Uterine smooth muscle cell (primary cell): ENCODE data around the gene BAG3. TPM values are rescaled to one million over a fixed set of nuclear protein-coding genes. Genes with fewer than 3 reads are reported as not detected.

Experiments used
- total RNA-seq: library from RNA; depleted of rRNA; stranded (reverse); fragments of >200 nt; gene quantifications from 2 replicates; pipeline ENCODE4 v1.2.3, GENCODE V29; 2014

BAG3 gene
- total RNA-seq = 11.7 and 13.7 TPM in 2 replicates

DNA sequence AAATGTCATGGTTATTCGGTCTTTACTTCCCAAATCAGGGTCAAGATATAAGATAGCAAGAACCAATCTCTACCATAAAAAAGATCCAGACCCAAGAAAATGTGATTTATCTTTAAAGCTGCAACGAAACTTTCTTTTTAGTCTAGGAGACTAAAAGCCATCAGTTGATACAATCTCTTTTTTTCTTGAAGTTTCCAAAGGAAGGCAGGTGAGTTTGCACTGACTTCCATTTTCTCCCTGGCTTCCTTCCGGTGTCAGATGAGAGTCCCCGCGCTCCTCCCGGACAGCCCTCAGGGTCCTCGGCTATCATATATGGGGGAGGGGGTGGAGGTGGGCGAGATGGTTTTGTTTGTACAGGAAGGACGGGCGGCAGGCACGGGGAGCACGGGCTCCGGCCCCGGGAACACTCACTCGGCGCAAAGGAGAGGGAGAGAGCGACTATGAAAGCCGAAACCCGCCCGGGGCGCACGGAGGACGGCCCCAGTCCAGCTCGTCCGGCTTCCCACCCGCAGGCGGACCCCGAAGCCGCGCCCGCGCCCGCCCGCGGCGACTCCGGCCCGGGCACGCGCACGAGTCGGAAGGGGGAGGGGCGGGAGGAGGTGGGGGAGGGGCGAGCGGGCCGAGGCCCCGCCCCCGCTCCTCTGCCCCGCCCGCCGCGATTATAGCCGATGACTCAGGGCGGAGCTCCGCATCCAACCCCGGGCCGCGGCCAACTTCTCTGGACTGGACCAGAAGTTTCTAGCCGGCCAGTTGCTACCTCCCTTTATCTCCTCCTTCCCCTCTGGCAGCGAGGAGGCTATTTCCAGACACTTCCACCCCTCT lies at the start of gene BAG3:
Gene BAG3 (plus strand): TSS at position 689 of the 822 bp plus-strand sequence. CDS start 296 bp downstream, outside the sequence.

DNA sequence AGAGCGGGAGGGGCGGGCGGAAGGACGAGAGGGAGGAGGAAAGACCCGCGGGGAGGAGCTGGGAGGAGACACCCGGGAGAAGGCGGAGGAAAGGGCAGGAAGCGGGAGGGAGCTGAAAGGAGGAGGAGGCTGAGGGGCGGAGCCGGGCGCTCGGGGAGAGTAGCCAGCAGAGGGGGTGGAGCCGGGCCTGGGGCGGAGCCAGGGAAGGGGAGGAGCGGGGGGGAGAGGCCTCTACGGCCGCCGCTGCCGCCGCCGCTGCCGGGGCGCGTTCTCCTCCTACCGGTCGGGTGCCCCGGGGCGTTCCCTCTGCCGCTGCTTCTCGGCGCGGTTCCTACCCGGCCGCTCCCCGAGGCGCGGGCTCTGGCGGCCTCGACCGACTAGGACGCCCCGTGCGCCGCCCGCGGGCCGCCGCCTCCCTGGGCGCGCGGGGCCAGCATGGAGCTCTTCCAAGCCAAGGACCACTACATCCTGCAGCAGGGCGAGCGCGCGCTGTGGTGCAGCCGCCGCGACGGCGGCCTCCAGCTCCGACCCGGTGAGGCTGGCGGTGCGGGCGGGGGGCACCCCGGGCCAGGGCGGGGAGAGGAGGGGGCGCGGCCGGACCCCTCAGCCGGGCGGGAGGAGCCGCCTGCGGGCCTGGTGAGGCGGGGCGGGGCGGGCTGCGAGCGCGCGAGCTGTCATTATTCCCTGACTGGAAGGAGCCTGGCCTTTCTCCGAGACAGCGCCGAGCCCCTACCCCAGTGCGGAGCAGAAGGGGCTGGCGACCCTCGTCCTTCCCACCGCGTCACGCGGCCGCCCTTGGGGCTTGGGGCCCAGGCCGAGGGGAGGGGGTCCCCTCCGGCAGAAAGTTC lies 74.9 kb downstream of the BAG3 start, which contains the start of gene INPP5F:
Gene INPP5F (plus strand): TSS at position 223 of the 848 bp plus-strand sequence. CDS start 213 bp downstream, at position 436.

Other genes with a start within 250 kb of the BAG3 start
- 66.5 and 67.0 TPM in 2 replicates for gene RGS10, start 108.7 kb upstream of the BAG3 start, total RNA-seq
- 34.0 and 41.5 TPM in 2 replicates for gene TIAL1, start 54.4 kb upstream of the BAG3 start, total RNA-seq
- 23.5 and 23.7 TPM in 2 replicates for gene INPP5F, start 74.7 kb downstream of the BAG3 start, total RNA-seq
- gene MCMBP, start 221.5 kb downstream of the BAG3 start, total RNA-seq = 51.1 and 79.0 TPM in 2 replicates
- 22.0 and 24.5 TPM in 2 replicates for gene SEC23IP, start 241.3 kb downstream of the BAG3 start, total RNA-seq